ENCODE measurements around the gene GADL1.

GADL1 gene

GRCh38 chr3:30704931-30705890 lies 189.2 kb downstream of the GADL1 start:
- DNase-seq, result no peak

DNA sequence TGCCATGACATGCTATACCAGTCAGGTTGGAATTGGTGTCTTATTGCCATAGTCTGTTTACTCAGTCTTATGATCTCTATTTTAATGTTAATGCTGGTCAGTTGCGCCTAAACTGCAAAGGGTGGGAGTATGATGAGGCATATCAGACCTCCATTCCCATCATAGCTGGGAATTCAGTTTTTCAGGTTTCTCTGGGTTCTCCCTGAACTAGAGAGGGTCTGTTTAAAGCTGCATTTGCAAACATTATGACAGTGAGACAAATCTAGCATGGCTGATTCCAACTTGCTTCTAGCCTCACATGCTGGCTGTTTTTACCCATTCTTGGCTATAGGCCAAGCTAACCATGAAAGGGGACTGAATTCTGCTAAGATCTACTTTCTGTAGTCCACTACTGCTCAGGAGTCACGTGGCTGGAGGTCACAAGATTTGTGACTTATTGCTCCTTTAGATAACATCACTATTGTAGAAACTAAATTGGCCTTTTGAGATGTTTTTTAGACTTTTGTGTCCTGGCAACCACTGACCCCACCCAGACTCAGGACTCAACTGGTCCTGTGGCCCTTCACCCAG lies 191.5 kb downstream of the GADL1 start:
- CTCF ChIA-PET, result interaction anchor here (4.6 kb wide), 1 partner anchor 9 kb away, joined by 13 read pairs; no protein-coding TSS in a partner anchor
- Mint-ChIP-seq H3K27me3 (no peaks in the 10 kb centered on the region), H3K36me3 (peaks cover 56% of the 10 kb centered on the region), H3K27ac (peak overlapping the region; percentile 47), H3K9me3 (peaks cover 9% of the 10 kb centered on the region), H3K4me1 (no peaks in the 10 kb centered on the region), H3K4me3 (no peak overlapping the region)
- DNase-seq, result no peak

More at GRCh38 chr3:30704931-30705890, 189.2 kb downstream of the GADL1 start:
- Mint-ChIP-seq H3K4me3 (no peak overlapping the region), H3K36me3 (peaks cover 39% of the 10 kb centered on the region), H3K27me3 (no peaks in the 10 kb centered on the region), H3K4me1 (peaks cover 9% of the 10 kb centered on the region), H3K27ac (peak overlapping the region; percentile 66), H3K9me3 (peaks cover 9% of the 10 kb centered on the region)
- CTCF ChIA-PET, result interaction anchor here (1.7 to 4.6 kb wide), 2 partner anchors 11 to 14 kb away, joined by 3 to 13 read pairs; no protein-coding TSS in a partner anchor

GRCh38 chr3:30702038-30702827 lies 192.2 kb downstream of the GADL1 start:
- peaks cover 62% of the 10 kb centered on the region for H3K36me3 Mint-ChIP-seq
- peaks cover 9% of the 10 kb centered on the region for H3K9me3 Mint-ChIP-seq
- H3K4me3 Mint-ChIP-seq, result no peak overlapping the region
- no peaks in the 10 kb centered on the region for H3K27me3 Mint-ChIP-seq
- DNase-seq, result no peak
- H3K27ac Mint-ChIP-seq, result peak overlapping the region; percentile 42
- H3K4me1 Mint-ChIP-seq, result no peaks in the 10 kb centered on the region
- CTCF ChIA-PET, result interaction anchor here (4.6 kb wide), 1 partner anchor 8 kb away, joined by 13 read pairs; no protein-coding TSS in a partner anchor

DNA sequence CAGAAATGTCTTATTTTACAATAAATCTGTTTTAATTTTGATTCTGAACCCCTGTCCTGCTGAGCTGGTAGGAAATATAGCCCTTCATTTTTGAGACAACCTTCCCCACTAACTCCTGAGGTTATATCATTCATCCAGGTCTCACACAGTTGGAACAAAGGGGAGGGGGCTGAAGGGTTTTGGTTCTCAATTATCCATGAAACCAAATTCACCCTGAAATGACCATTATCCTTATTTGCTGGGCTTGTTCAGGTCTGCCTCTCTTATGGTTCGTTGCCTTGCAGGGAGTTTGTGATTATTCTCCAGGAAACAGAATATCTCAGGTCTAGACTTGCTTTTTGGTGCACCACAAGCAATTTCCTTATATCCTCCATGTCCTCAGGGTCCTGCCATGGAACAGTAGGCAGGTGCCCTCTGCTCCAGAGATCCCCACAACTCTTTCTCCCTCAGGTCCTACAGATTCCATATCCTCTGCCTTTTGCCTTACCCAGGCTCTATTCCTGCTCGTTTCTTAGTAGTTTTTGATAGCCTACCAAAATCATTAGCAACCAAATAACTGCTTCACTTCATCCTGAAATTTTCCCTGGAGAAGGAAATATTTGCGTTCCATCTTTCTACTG lies 193.6 kb downstream of the GADL1 start:
- peaks cover 6% of the 10 kb centered on the region for H3K9me3 Mint-ChIP-seq
- no peak for DNase-seq
- CTCF ChIA-PET, result interaction anchor here (4.6 kb wide), 1 partner anchor 7 kb away, joined by 13 read pairs; no protein-coding TSS in a partner anchor
- no peak overlapping the region for H3K4me3 Mint-ChIP-seq
- H3K27ac Mint-ChIP-seq, result no peak overlapping the region
- H3K4me1 Mint-ChIP-seq, result peaks cover 2% of the 10 kb centered on the region
- H3K36me3 Mint-ChIP-seq, result peaks cover 69% of the 10 kb centered on the region
- H3K27me3 Mint-ChIP-seq, result no peaks in the 10 kb centered on the region

GRCh38 chr3:30699927-30700326 lies 194.5 kb downstream of the GADL1 start:
- no peak for DNase-seq
- no peaks in the 10 kb centered on the region for H3K27me3 Mint-ChIP-seq
- H3K36me3 Mint-ChIP-seq, result peaks cover 77% of the 10 kb centered on the region
- peaks cover 4% of the 10 kb centered on the region for H3K4me1 Mint-ChIP-seq
- CTCF ChIA-PET, result no interaction called here
- H3K4me3 Mint-ChIP-seq, result no peak overlapping the region
- H3K27ac Mint-ChIP-seq, result no peak overlapping the region
- H3K9me3 Mint-ChIP-seq, result peaks cover 6% of the 10 kb centered on the region

- CTCF ChIA-PET, result no interaction called here
- no peak for DNase-seq
- no peak overlapping the region for H3K27ac Mint-ChIP-seq
- peaks cover 6% of the 10 kb centered on the region for H3K9me3 Mint-ChIP-seq
- H3K4me1 Mint-ChIP-seq, result peaks cover 11% of the 10 kb centered on the region
- H3K4me3 Mint-ChIP-seq, result no peak overlapping the region
- H3K27me3 Mint-ChIP-seq, result no peaks in the 10 kb centered on the region
- peaks cover 78% of the 10 kb centered on the region for H3K36me3 Mint-ChIP-seq
Measured at GRCh38 chr3:30698549-30698948, 195.9 kb downstream of the GADL1 start.

DNA sequence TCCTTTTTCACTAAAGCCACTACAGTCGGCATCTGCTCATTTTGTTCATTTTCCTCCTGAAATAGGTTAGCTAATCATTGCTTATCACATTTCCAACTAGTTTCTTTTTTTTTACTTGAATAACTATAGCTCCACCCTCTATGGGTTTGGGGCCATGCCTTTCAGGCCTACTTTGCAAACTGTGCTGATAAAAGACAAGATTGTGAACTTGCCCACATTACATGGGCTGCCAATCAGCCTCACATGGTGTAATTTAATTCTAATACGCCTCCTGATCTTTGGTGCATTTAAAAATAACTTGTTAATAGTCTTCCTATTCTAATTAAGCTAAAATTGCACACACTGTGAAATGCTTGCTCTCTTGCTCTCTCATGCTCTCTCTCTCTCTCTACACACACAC lies 197.6 kb downstream of the GADL1 start:
- Mint-ChIP-seq H3K4me1 (peaks cover 25% of the 10 kb centered on the region), H3K9me3 (no peaks in the 10 kb centered on the region), H3K27me3 (no peaks in the 10 kb centered on the region), H3K36me3 (peaks cover 77% of the 10 kb centered on the region), H3K4me3 (no peak overlapping the region), H3K27ac (peak overlapping the region; percentile 50)
- CTCF ChIA-PET, result interaction anchor here (0.8 to 1.4 kb wide), 4 partner anchors 11 to 67 kb away, joined by 3 read pairs; no protein-coding TSS in a partner anchor
- DNase-seq, result no peak

DNA sequence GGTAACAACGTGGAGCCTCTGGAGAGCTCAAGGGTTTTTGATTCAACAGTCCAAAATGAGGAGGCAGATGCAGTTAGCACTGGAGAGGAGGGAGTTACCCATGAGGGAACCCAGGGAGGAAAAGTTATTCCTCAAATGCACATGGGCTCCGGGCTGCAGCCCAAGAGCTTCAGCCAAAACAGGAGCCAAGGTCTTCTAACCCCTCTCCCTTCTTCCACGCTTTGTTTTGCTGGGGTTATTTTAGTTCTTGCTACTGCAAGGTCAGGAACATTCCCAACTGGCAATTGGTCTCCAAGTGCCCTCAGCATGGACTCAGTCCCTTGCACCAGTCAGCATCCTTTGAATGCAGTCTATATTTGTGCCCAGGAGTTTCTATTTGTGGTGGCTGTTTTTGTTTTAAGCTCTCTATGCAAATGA lies 198.1 kb downstream of the GADL1 start:
- no peaks in the 10 kb centered on the region for H3K27me3 Mint-ChIP-seq
- DNase-seq, result no peak
- H3K27ac Mint-ChIP-seq, result peak overlapping the region; percentile 50
- H3K4me1 Mint-ChIP-seq, result peaks cover 27% of the 10 kb centered on the region
- peaks cover 80% of the 10 kb centered on the region for H3K36me3 Mint-ChIP-seq
- CTCF ChIA-PET, result interaction anchor here (0.8 to 1.8 kb wide), 4 partner anchors 11 to 656 kb away, joined by 3 to 4 read pairs (median 3); no protein-coding TSS in a partner anchor
- H3K4me3 Mint-ChIP-seq, result no peak overlapping the region
- H3K9me3 Mint-ChIP-seq, result no peaks in the 10 kb centered on the region

DNA sequence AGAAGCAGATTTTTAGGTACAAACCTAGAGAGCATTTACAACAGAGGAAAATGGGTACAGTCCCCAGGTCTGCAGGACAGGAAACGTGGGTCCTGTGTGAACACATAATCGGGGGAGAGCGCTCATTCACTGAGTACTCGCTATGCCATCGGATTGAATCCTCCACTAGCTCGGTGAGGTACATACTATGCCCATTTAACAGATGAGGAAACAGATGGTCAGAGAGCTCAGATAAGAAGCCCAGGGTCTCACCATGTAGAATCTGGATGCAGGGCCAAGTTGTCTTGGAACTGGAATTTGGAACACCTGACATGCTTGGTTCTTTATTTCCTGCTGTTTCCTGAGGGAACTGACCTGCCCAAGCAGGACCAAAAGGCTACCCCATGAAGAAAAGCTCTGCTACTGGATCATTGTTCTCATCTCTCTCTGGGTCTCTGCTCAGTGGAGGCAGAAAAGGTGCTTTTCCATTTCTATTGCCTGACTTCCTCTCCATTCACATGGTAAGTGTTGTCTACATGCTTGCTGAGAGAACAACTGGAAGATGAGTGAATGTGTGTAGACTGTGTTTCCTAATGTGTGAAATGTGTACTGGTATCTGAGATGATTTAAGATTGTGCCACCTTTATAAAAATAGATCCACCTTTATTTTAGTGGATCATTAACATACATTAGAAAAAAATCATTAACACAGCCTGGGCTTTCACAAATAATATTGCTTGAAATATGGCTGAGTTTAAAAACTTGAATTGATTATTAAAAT lies 199.0 kb downstream of the GADL1 start:
- no peak overlapping the region for H3K27ac Mint-ChIP-seq
- no peak overlapping the region for H3K4me3 Mint-ChIP-seq
- CTCF ChIA-PET, result interaction anchor here (1.7 to 4.0 kb wide), 3 partner anchors 37 to 655 kb away, joined by 4 to 30 read pairs (median 5); no protein-coding TSS in a partner anchor
- peaks cover 36% of the 10 kb centered on the region for H3K4me1 Mint-ChIP-seq
- H3K9me3 Mint-ChIP-seq, result no peaks in the 10 kb centered on the region
- H3K27me3 Mint-ChIP-seq, result no peaks in the 10 kb centered on the region
- no peak for DNase-seq
- peaks cover 82% of the 10 kb centered on the region for H3K36me3 Mint-ChIP-seq

- H3K9me3 Mint-ChIP-seq, result no peaks in the 10 kb centered on the region
- peaks cover 44% of the 10 kb centered on the region for H3K4me1 Mint-ChIP-seq
- H3K27ac Mint-ChIP-seq, result no peak overlapping the region
- no peak overlapping the region for H3K4me3 Mint-ChIP-seq
- DNase-seq, result no peak
- CTCF ChIA-PET, result interaction anchor here (1.7 to 4.2 kb wide), 6 partner anchors 9 to 654 kb away, joined by 4 to 30 read pairs (median 11); no protein-coding TSS in a partner anchor
- H3K27me3 Mint-ChIP-seq, result no peaks in the 10 kb centered on the region
- H3K36me3 Mint-ChIP-seq, result peaks cover 86% of the 10 kb centered on the region
Measured at GRCh38 chr3:30694668-30695067, 199.8 kb downstream of the GADL1 start.

- Mint-ChIP-seq H3K27ac (no peak overlapping the region), H3K27me3 (no peaks in the 10 kb centered on the region), H3K36me3 (peaks cover 87% of the 10 kb centered on the region), H3K4me3 (no peak overlapping the region), H3K4me1 (peaks cover 50% of the 10 kb centered on the region), H3K9me3 (no peaks in the 10 kb centered on the region)
- DNase-seq, result no peak
- CTCF ChIA-PET, result interaction anchor here (0.7 to 4.2 kb wide), 14 partner anchors 9 to 652 kb away, joined by 3 to 30 read pairs (median 7); no protein-coding TSS in a partner anchor
Measured at GRCh38 chr3:30694148-30694547, 200.3 kb downstream of the GADL1 start.

DNA sequence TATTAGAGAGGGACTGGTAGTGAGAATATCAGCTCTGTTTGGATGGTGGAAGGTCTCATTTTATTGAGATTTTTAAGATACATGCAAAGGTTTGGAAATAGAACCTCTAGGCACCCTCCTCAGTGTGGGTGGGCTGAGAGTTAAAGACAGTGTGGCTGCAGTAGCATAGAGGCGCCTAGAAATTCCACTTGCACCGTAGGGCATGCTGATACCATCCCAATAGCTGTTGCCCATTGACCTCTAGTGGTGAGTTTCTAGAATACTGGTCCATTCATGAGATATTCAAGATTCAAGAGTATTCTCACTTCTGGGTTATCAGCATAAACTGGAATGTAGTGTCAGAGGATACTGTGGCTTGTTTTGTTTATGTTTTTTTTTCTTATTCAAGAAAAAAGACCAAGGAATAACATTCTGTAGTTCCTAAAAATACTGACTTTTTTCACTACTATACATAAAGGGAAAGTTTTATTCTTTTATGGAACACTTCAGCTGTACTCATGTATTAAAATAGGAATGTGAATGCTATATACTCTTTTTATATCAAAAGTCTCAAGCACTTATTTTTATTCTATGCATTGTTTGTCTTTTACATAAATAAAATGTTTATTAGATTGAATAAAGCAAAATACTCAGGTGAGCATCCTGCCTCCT lies 200.9 kb downstream of the GADL1 start:
- Mint-ChIP-seq H3K4me1 (peaks cover 55% of the 10 kb centered on the region), H3K27me3 (no peaks in the 10 kb centered on the region), H3K36me3 (peaks cover 88% of the 10 kb centered on the region), H3K27ac (peak overlapping the region; percentile 73), H3K9me3 (no peaks in the 10 kb centered on the region), H3K4me3 (no peak overlapping the region)
- DNase-seq, result peak; percentile 55
- CTCF ChIA-PET, result interaction anchor here (0.7 to 4.2 kb wide), 28 partner anchors 8 to 651 kb away, joined by 3 to 30 read pairs (median 4); no protein-coding TSS in a partner anchor
